Panc1 (cell line): ENCODE measurements around the gene PCDHB13. TPM values are rescaled to one million over a fixed set of nuclear protein-coding genes. Genes with fewer than 3 reads are reported as not detected.
"Not testable (repeated sequence)": the region's sequence is repeated elsewhere in the genome, so short reads cannot be mapped to it uniquely, and the experiment has no call there.

Source experiments
- ATAC-seq: fragments of 200-7000 bp; cut with Tn5 transposase; 2 replicates; pipeline ENCODE4 v1.9.1; 2020; ENCODE audit warnings: mild to moderate bottlenecking, moderate library complexity
- BruUV-seq: library from RNA; stranded (reverse); fragments of 400-500 nt; replicated peaks from 2 replicates; lab custom pipeline; 2021; lab: Mats Ljungman, UMichigan
- CTCF ChIA-PET: fragments of 300-600 bp; sonication (Branson Sonifier 250); formaldehyde crosslinking; loops from one replicate; lab custom pipeline; 2022; ENCODE audit warnings: antibody characterized with exemption; lab: Charles Lee
- POLR2A ChIA-PET: fragments of 300-600 bp; sonication (Branson Sonifier 250); formaldehyde crosslinking; loops from one replicate; lab custom pipeline; 2022; ENCODE audit warnings: antibody characterized with exemption; lab: Charles Lee
- DNase-seq: peaks from one replicate; pipeline ENCODE4 v3.0.0-alpha.2; 2010; ENCODE audit warnings: low read depth, low spot score
- H3K27ac ChIP-seq: 2 replicates; pipeline ENCODE4 v1.5.1; 2011; ENCODE audit warnings: mild to moderate bottlenecking, low read length, inconsistent platforms
- H3K27me3 ChIP-seq: fragments of 200-500 bp; sonication (Bioruptor generic); 2 replicates; pipeline ENCODE4 v1.6.0; 2014; ENCODE audit warnings: low read length, inconsistent platforms; ENCODE audit not compliant: control insufficient read depth, insufficient read depth
- H3K36me3 ChIP-seq: fragments of 200-500 bp; sonication (Bioruptor generic); 2 replicates; pipeline ENCODE4 v1.5.1; 2014; ENCODE audit warnings: inconsistent platforms, mild to moderate bottlenecking, low read length, moderate library complexity; ENCODE audit not compliant: control insufficient read depth, insufficient read depth
- H3K4me1 ChIP-seq: 2 replicates; pipeline ENCODE4 v1.5.1; 2011; ENCODE audit warnings: inconsistent platforms, mild to moderate bottlenecking, low read length, moderate library complexity; ENCODE audit not compliant: control insufficient read depth, insufficient read depth
- H3K4me3 ChIP-seq, 2 experiments: 2 replicates each; pipeline ENCODE4 v1.5.1; 2011 to 2012; ENCODE audit warnings: low read depth in 2 of 2, low read length in 2 of 2, mild to moderate bottlenecking in 2 of 2, inconsistent platforms in 1 of 2, moderate library complexity in 1 of 2
- H3K9me3 ChIP-seq: fragments of 200-500 bp; sonication (Bioruptor generic); 2 replicates; pipeline ENCODE4 v1.5.1; 2014; ENCODE audit warnings: low read depth, mild to moderate bottlenecking, inconsistent platforms, low read length, moderate library complexity; ENCODE audit not compliant: control insufficient read depth, insufficient read depth
- CTCF ChIP-seq: fragments of 450-650 bp; IDR thresholded peaks from 2 replicates; pipeline ENCODE4 v1.5.1; 2017; ENCODE audit warnings: mild to moderate bottlenecking
- POLR2AphosphoS5 ChIP-seq: IDR thresholded peaks from 2 replicates; pipeline ENCODE4 v1.6.1; 2012; ENCODE audit warnings: mild to moderate bottlenecking, low read depth, low read length, moderate library complexity
- REST ChIP-seq, 2 experiments: IDR thresholded peaks; 2 replicates each; pipeline ENCODE4 v1.6.1; 2011 to 2012; ENCODE audit warnings: low read depth in 2 of 2, control low read depth in 1 of 2, low read length in 1 of 2, mild to moderate bottlenecking in 1 of 2, moderate library complexity in 1 of 2; ENCODE audit not compliant: insufficient read depth in 1 of 2
- SIN3A ChIP-seq: IDR thresholded peaks from 2 replicates; pipeline ENCODE4 v1.6.1; 2012; ENCODE audit warnings: low read depth, mild to moderate bottlenecking, low read length, moderate library complexity, borderline replicate concordance; ENCODE audit not compliant: insufficient read depth
- TCF7L2 ChIP-seq: IDR thresholded peaks from 2 replicates; pipeline ENCODE4 v1.6.1; 2011; ENCODE audit warnings: mild to moderate bottlenecking, low read depth, low read length, inconsistent platforms
- in situ Hi-C: cut with HindIII; loops from 2 replicates; pipeline ENCODE4 v1.10.0; 2016; ENCODE audit warnings: low sequenced_read_pairs, low pct_unique_long_range_greater_than_20kb
- intact Hi-C: fragments of 100-400 bp; cut with micrococcal nuclease; formaldehyde crosslinking; loops from one replicate; pipeline ENCODE4 v1.10.0; 2022; ENCODE audit not compliant: unreplicated experiment
- total RNA-seq: library from RNA; stranded (reverse); gene quantifications from one replicate; pipeline ENCODE4 v1.2.1, GENCODE V29; 2021; ENCODE audit not compliant: unreplicated experiment

The PCDHB13 gene
- total RNA-seq, 1 experiment from 2014 or later: 1.0 TPM

- no peaks in the 10 kb centered on the region for H3K36me3 ChIP-seq
- DNase-seq (peak; percentile 32), ATAC-seq (peak; percentile 94)
- in situ Hi-C loops (loop anchor here (25.0 kb wide), 2 partner anchors 112 to 138 kb away; partner anchors contain the start of genes PCDHB2, PCDHGA1, PCDHGA2 and PCDHGA3), intact Hi-C loops (no loop called here)
- TF ChIP-seq SIN3A (no peak), POLR2AphosphoS5 (no peak), REST (IDR thresholded peaks at IDR 0.05; ENCODE audit: insufficient read depth in 1 of 2, low read depth in 2 of 2, low read length in 1 of 2) (no peak), CTCF (peak; percentile 81), TCF7L2 (no peak)
- peak within 1 kb of the TSS; percentile 41 to 65 for H3K4me3 ChIP-seq
- no TSS peak for BruUV-seq
- no peaks in the 10 kb centered on the region; the same call in 1 of the 2 replicates for H3K27me3 ChIP-seq
- ChIA-PET POLR2A (interaction anchor here (0.5 kb wide), 1 partner anchor 46 kb away, joined by 7 read pairs; no protein-coding TSS in a partner anchor), CTCF (interaction anchor here (0.6 to 2.0 kb wide), 8 partner anchors 9 to 364 kb away, joined by 3 to 8 read pairs (median 5); partner anchors contain the start of genes PCDHB12, PCDHB14, PCDHB2 and PCDHB8)
- no peaks in the 10 kb centered on the region for H3K4me1 ChIP-seq
- peaks cover 16% of the 10 kb centered on the region; the same call in 1 of the 2 replicates for H3K9me3 ChIP-seq
- H3K27ac ChIP-seq: no peak within 1 kb of the TSS
These were observed 14.1 kb upstream of the PCDHB13 start, which contains the start of gene PCDHB11 for GRCh38 chr5:141199359-141200235. TSS of gene PCDHB11 (plus strand) at chr5:141199627. CDS start at chr5:141199775, 148 bp downstream.

GRCh38 chr5:141201126-141201525 is 12.6 kb upstream of the PCDHB13 start:
- CTCF ChIA-PET, H3K9me3 ChIP-seq, H3K27ac ChIP-seq, in situ Hi-C loops, BruUV-seq, POLR2A ChIA-PET, intact Hi-C loops, H3K4me1 ChIP-seq, ATAC-seq, H3K27me3 ChIP-seq, H3K4me3 ChIP-seq, DNase-seq, H3K36me3 ChIP-seq: not testable (repeated sequence)

- H3K4me3 ChIP-seq, H3K27me3 ChIP-seq, H3K9me3 ChIP-seq, ATAC-seq, H3K27ac ChIP-seq, POLR2A ChIA-PET, in situ Hi-C loops, intact Hi-C loops, BruUV-seq, CTCF ChIA-PET, DNase-seq, H3K36me3 ChIP-seq, H3K4me1 ChIP-seq: not testable (repeated sequence)
These were observed 12.1 kb upstream of the PCDHB13 start for GRCh38 chr5:141201646-141202045.
